LNCAP (cell line): ENCODE measurements around the gene TP53I11.

ENCODE experiments used
- TF ChIP-seq, protein P1 (sequence below): fragments of 450-650 bp; IDR thresholded peaks from 2 replicates; pipeline ENCODE4 v1.5.1; 2017; ENCODE audit warnings: mild to moderate bottlenecking

Gene TP53I11

DNA sequence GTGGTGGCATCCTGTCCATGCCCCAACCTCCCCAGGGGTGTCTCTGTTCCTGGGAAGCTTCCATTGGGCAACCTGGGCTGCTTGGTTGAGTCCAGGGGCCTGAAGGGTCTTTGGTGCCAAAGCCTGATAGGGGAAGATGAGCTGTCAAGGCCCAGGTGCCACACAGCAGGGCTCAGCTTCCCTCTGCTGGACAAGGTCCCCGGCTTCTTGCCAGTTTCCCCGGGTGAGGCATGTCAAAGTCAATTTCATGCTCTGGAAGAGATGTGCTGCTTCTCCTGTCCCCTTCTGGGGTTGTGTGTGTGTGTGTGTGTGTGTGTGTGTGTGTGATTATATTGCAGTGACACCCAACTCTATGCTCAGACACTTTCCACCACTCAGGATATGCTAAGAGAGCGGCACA is 26.9 kb downstream of the TP53I11 start:
- TF ChIP-seq, protein P1, sequence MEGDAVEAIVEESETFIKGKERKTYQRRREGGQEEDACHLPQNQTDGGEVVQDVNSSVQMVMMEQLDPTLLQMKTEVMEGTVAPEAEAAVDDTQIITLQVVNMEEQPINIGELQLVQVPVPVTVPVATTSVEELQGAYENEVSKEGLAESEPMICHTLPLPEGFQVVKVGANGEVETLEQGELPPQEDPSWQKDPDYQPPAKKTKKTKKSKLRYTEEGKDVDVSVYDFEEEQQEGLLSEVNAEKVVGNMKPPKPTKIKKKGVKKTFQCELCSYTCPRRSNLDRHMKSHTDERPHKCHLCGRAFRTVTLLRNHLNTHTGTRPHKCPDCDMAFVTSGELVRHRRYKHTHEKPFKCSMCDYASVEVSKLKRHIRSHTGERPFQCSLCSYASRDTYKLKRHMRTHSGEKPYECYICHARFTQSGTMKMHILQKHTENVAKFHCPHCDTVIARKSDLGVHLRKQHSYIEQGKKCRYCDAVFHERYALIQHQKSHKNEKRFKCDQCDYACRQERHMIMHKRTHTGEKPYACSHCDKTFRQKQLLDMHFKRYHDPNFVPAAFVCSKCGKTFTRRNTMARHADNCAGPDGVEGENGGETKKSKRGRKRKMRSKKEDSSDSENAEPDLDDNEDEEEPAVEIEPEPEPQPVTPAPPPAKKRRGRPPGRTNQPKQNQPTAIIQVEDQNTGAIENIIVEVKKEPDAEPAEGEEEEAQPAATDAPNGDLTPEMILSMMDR, result no peak

DNA sequence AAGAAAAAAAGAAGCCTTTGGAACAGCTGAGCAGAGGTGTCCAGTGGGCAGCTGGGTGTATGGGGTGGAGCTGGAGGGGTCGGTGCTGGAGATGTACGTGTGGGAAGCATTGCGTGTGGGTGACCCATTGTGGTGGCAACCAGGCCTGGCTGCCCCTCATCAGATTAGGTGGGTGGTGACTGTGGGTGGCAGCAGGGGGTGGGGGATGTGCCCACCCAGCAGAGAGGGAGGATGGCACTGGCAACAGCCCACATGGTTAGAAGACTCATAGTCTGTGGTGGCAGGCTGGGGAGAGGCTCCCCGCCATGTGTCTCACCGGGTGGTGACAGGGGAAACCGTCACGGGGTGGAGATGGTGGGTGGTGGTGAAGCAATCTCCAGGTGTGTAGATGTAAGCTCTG is 27.6 kb downstream of the TP53I11 start:
- TF ChIP-seq, protein P1, result no peak

DNA sequence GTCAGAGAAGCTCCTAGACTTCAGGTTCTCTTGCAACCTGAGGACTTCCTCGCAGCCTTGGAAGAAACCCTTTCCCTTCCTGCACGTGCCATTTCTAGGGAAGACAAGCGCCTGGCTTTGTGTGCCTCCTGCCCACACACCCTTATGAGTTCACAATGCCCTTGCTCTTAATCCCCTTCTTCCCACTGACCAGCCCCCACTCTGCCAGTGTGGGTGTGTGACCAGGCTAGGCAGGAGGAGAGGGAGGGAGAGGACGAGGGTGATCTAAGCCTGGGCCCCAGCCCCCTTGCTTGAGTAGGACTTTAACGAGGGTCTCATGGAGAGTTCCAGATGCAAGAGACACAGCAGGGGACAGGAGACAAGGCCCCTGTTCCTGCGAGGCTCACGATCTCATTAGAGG is 30.2 kb downstream of the TP53I11 start:
- TF ChIP-seq, protein P1, result no peak

DNA sequence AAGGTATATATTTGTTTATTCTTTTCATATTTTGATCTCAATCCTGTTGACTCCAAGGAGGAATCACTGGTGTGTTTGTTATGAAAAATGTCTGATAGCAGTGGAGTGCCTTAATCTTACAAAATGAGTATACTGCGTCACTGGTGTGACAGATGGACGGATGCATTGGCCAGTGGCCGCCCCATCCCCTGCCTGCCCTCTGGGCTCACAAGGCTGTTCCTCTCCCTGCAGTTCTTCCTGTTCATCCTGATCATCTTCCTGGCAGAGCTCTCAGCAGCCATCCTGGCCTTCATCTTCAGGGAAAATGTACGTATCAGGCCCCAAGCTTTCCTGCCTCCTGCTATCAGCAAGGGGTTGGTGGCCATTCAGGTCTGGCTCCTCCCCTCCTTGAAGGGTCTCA is 32.9 kb downstream of the TP53I11 start:
- TF ChIP-seq, protein P1, result no peak

DNA sequence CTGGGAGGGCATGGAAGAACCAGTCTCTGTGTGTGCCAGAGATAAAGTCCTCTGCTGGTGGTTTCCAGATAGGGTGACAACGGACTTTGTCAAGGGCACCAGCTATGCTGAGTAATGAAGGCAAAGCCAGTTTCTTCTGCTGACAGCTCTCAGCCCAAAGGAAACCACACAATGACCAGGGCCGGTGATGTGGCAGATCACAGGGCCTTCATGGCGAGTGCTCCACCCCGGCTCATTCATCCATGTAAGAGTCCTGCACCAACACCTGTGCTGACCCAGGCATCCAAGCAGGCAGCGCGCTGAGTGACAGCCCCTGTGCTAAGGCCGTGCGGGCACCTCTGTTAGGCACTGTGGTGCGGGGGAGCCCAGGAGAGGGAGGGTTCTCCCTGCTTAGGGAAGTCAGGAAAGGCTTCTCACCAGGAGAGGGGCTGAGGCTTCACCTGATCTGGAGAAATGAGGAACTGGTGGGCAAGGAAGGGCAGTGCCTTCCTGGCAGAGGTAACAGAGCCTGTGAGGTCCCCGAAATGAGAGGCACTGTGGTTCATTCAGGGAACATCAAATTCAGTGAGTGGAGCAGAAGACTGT is 33.8 kb downstream of the TP53I11 start:
- TF ChIP-seq, protein P1, result no peak

DNA sequence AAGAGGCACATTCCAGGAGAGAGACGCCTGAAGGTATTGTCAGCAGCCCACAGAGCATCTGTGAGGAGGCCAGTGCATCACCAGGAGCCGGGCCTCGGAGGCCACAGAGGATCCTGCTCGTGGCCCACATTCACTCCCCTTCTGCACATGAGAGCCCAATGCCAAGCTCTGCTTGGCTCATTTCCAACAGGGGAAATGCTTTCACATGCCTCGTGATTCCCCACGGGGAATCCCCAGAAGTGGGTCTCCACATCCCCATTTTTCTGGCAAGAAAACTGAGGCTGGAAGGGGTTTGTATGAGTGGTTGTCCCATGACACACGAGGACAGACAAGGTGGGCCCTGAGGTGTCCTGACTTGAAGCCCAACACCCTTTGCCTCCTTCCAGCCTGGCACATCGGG is 34.4 kb downstream of the TP53I11 start:
- TF ChIP-seq, protein P1, result no peak

DNA sequence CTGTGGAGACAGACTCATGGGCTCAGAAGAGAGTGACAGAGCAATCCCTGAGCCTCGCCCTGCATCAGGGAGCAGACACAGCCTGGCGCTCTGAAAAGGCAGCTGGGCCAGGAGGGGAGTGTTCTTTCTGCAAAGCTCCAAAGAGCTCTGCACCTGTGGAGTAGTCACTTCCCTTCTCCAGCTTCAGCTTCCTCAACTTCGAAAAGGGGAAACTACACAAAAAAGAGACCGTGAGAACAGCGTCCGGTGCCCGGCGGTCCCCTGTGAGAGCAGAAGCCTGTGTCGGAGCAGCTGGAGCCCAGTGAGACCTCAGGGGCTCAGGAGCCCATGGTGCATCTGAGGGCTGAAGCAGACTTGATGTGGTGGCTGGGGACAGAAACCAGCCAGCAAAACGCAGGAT is 35.1 kb downstream of the TP53I11 start:
- TF ChIP-seq, protein P1, result no peak

DNA sequence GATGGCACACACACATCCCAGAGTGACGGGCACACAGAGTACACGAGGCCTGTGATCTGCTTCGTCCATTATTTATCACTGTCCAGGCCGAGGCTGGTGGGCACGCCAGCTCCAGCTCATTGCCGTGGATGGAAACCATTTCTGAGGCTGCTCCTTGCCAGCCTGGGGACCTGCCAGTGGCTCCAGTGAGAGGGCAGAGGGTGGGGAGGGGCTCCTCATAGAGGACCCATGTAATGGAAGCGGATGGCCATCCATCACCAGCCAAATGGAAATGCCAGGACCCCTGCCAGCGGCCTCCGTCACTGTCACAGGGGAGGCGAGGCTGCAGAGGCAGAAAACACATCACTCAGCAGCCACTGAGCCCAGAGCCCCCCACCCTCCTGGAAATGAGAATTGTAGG is 35.7 kb downstream of the TP53I11 start:
- TF ChIP-seq, protein P1, result no peak
